ENCODE results near the gene TMEM266. TPM values are rescaled to one million over a fixed set of nuclear protein-coding genes. Genes with fewer than 3 reads are reported as not detected.

The TMEM266 gene
- total RNA-seq, 1 donor from 2014 or later, result 0.58 TPM

DNA sequence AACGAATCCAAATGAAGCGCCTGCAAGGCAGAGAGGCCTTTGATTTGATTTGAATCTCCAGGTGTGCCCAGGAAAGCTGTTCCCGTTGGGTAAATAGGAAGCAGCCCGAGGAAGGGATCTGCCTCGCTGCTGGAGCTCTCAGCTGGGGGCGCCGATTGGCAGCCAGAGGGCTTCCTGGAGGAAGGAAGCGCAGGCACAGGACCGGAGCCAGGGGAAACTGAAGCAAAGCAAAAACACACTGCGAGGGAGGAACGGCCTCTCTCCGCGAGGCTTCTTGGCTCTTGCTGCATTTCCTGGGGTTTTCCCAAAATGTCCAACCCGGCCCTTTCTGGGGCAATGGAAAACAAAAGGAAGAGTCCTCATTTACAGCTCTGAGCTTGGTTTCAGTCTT lies 80.3 kb downstream of the TMEM266 start:
- peaks cover 47% of the 10 kb centered on the region for H3K27me3 Mint-ChIP-seq (ENCODE audit: low read depth)
- no peaks in the 10 kb centered on the region for H3K36me3 Mint-ChIP-seq (ENCODE audit: low read depth)
- no peak overlapping the region for H3K4me3 Mint-ChIP-seq
- TF ChIP-seq, protein P1, sequence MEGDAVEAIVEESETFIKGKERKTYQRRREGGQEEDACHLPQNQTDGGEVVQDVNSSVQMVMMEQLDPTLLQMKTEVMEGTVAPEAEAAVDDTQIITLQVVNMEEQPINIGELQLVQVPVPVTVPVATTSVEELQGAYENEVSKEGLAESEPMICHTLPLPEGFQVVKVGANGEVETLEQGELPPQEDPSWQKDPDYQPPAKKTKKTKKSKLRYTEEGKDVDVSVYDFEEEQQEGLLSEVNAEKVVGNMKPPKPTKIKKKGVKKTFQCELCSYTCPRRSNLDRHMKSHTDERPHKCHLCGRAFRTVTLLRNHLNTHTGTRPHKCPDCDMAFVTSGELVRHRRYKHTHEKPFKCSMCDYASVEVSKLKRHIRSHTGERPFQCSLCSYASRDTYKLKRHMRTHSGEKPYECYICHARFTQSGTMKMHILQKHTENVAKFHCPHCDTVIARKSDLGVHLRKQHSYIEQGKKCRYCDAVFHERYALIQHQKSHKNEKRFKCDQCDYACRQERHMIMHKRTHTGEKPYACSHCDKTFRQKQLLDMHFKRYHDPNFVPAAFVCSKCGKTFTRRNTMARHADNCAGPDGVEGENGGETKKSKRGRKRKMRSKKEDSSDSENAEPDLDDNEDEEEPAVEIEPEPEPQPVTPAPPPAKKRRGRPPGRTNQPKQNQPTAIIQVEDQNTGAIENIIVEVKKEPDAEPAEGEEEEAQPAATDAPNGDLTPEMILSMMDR (conservative IDR thresholded peaks at IDR 0.05), result no peak
- H3K27ac Mint-ChIP-seq (ENCODE audit: unreplicated experiment), result no peak overlapping the region
- DNase-seq (ENCODE audit: low read depth, low spot score), result no peak
- H3K4me1 Mint-ChIP-seq, result peaks cover 9% of the 10 kb centered on the region
- H3K9me3 Mint-ChIP-seq, result no peaks in the 10 kb centered on the region

DNA sequence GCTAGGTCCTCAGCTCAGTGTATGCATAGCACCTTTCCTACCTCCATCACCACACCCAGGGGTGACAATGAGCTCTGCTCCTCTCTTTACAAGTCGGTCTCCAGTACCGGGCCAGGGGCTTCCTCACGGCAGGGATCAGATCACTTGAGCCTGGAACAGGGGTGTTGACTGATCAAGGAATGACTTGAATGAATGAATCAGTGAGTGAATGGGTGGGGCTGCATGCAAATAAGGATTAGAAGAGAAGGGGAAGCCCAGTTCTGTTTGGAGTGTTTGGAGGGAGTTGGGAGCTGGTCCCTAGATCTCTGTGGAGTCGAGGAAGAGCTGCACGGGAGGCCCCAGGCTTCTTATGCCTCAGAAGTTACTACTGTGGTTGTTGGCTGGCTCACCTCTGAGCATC lies 87.0 kb downstream of the TMEM266 start:
- Mint-ChIP-seq H3K4me1 (peaks cover 12% of the 10 kb centered on the region), H3K27ac (ENCODE audit: unreplicated experiment) (no peak overlapping the region), H3K4me3 (no peak overlapping the region), H3K36me3 (ENCODE audit: low read depth) (no peaks in the 10 kb centered on the region), H3K9me3 (no peaks in the 10 kb centered on the region), H3K27me3 (ENCODE audit: low read depth) (peaks cover 62% of the 10 kb centered on the region)
- DNase-seq (ENCODE audit: low read depth, low spot score), result no peak
- TF ChIP-seq, protein P1 (conservative IDR thresholded peaks at IDR 0.05), result no peak

DNA sequence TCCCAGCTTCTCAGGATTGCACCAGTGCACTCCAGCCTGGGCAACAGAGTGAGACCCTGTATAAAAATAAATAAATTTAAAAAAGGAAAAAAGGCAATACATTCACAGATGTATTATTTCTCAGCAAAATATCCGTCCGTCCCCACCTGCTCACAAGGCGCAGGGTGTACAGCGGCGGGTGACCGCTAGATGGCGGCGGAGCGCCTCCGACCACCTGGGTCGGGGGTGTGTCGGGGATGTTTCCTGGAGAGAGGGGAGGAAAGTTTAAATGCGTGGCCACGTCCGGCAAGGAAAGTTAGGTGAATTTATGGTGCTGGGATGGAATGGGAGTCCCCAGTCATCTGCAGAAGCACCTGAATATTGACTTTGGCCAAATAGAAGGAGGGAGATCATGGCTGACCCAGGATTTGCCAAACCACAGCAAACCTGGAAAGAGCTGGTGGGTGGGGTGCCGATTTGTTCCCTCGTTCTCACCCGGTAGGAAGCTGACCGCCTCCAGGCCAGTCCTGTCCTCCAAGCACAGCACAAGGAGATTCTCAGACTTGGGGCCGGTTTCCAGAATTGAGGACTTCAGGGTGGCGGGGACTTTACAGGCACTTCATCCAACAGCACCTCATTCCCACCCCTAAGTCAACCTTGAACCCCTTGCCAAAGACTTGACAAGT lies 88.3 kb downstream of the TMEM266 start:
- Mint-ChIP-seq H3K36me3 (ENCODE audit: low read depth) (no peaks in the 10 kb centered on the region), H3K4me3 (no peak overlapping the region), H3K9me3 (no peaks in the 10 kb centered on the region), H3K27ac (ENCODE audit: unreplicated experiment) (no peak overlapping the region), H3K4me1 (peaks cover 10% of the 10 kb centered on the region), H3K27me3 (ENCODE audit: low read depth) (peaks cover 59% of the 10 kb centered on the region)
- DNase-seq (ENCODE audit: low read depth, low spot score), result peak; percentile 66
- TF ChIP-seq, protein P1 (conservative IDR thresholded peaks at IDR 0.05), result peak; percentile 98

DNA sequence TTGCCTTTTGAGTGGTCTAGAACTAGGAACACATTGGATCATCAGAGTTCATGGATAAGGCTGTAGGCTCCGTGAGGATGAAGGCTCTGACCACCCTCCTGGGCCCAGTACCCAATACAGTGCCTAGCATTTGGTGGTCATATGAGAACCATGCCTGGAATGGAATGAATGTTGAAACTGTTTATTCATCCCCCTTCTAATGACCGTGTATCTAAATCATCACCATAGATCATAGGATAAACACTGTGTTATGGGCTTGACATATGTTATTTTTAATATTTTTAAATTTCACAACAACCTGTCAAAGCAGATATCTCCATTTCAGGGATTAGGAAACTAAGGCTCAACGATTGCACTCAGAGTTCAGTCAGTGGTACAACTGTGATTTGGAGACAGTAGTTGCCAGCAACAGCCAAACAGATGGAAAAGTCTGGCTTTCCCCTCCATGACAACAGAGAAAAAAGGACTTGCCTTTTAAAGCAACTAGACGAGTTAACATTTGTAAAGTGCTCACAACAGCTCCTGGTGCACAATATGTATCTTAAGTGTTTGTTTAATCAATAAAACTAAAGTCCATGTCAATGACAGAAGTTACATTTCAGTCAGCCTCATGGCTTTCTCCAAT lies 89.6 kb downstream of the TMEM266 start:
- Mint-ChIP-seq H3K4me3 (no peak overlapping the region), H3K27ac (ENCODE audit: unreplicated experiment) (no peak overlapping the region), H3K9me3 (no peaks in the 10 kb centered on the region), H3K36me3 (ENCODE audit: low read depth) (no peaks in the 10 kb centered on the region), H3K4me1 (peaks cover 3% of the 10 kb centered on the region), H3K27me3 (ENCODE audit: low read depth) (peaks cover 49% of the 10 kb centered on the region)
- TF ChIP-seq, protein P1 (conservative IDR thresholded peaks at IDR 0.05), result no peak
- DNase-seq (ENCODE audit: low read depth, low spot score), result no peak

DNA sequence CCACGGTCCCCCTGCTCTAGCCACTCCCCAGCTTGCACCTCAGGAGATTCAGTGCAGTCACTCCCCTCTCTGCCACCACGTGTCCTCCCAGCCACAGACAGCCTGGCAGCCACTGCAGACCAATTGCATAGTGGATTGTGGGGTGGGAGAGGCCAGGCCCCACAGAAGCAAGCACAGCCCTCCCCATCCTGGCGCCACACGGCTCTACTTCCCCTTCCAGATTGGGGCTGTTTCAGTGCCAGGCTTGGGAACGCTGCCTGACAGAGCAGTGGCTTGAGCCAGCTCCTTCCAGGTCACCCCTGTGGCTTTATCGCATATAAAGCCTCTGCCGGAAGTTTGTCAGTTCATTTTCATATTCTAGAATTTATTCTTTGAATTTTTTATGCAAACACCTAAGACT lies 90.7 kb downstream of the TMEM266 start:
- Mint-ChIP-seq H3K36me3 (ENCODE audit: low read depth) (no peaks in the 10 kb centered on the region), H3K4me3 (no peak overlapping the region), H3K27me3 (ENCODE audit: low read depth) (peaks cover 41% of the 10 kb centered on the region), H3K27ac (ENCODE audit: unreplicated experiment) (no peak overlapping the region), H3K9me3 (no peaks in the 10 kb centered on the region), H3K4me1 (peaks cover 3% of the 10 kb centered on the region)
- DNase-seq (ENCODE audit: low read depth, low spot score), result no peak
- TF ChIP-seq, protein P1 (conservative IDR thresholded peaks at IDR 0.05), result no peak

Measured in neural crest cell (in vitro differentiated cells).